Measurements from ENCODE around the gene AP2B1. TPM values are rescaled to one million over a fixed set of nuclear protein-coding genes. Genes with fewer than 3 reads are reported as not detected.

Gene AP2B1
- total RNA-seq, 2 experiments from 2014 or later = 147 to 150 TPM

DNA sequence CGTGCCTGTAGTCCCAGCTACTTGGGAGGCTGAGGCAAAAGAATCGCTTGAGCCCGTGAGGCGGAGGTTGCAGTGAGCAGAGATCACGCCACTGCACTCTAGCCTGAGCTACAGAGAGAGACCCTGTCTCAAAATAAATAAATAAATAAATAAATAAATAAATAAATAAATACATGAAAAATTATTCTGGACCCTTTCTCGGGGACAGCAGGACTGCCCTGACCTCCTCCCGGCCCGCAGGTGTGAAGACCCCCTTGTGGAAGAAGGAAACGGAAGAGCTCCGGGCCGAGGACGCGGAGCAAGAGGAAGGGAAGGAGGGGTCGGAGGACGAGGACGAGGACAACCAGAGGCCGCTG is 176.6 kb downstream of the AP2B1 start:
- no peak for DNase-seq
- H3K27me3 Mint-ChIP-seq = no peaks in the 10 kb centered on the region
- H3K4me1 Mint-ChIP-seq = peaks cover 11% of the 10 kb centered on the region
- H3K4me3 Mint-ChIP-seq = peak overlapping the region; percentile 90
- H3K9me3 Mint-ChIP-seq = no peaks in the 10 kb centered on the region
- peak overlapping the region; percentile 64 for H3K27ac Mint-ChIP-seq
- H3K36me3 Mint-ChIP-seq = no peaks in the 10 kb centered on the region

DNA sequence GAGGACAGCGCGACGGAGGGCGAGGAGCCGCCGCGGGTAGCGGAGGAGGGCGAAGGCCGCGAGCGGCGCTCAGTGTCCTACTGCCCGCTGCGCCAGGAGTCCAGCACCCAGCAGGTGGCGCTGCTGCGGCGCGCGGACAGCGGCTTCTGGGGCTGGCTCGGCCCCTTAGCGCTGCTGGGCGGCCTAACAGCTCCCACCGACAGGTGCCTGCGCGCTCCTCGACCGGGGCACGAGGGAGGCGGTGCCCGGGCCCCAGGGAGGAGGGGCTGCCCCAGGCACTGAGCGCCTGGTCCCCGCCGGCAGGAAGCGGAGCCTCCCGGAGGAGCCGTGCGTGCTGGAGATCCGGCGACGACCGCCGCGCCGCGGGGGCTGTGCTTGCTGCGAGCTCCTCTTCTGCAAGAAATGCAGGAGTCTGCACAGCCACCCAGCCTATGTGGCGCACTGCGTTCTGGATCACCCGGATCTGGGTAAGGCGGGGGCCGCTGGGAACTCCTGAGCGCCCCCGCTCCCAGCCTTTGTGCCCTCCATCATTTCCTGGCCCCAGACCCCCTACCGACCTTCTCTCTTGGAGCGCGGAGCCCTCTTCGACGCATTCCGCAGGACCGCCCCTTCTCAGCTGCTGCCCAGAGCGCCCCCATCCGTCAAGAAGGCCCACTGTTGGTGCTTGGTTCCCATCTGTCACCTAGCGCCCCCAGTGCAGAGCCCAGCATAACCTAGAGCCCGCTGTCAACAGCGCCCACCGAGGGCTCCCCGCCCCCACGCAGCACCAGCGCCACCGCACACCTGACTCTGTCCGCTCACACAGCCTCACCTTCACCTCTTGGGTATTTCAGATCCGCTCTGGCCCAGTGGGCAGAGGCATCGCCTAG is 177.2 kb downstream of the AP2B1 start:
- H3K4me3 Mint-ChIP-seq = peak overlapping the region; percentile 90
- peak overlapping the region; percentile 87 for H3K27ac Mint-ChIP-seq
- H3K27me3 Mint-ChIP-seq = no peaks in the 10 kb centered on the region
- H3K4me1 Mint-ChIP-seq = peaks cover 11% of the 10 kb centered on the region
- H3K36me3 Mint-ChIP-seq = no peaks in the 10 kb centered on the region
- no peaks in the 10 kb centered on the region for H3K9me3 Mint-ChIP-seq
- peak; percentile 94 for DNase-seq

DNA sequence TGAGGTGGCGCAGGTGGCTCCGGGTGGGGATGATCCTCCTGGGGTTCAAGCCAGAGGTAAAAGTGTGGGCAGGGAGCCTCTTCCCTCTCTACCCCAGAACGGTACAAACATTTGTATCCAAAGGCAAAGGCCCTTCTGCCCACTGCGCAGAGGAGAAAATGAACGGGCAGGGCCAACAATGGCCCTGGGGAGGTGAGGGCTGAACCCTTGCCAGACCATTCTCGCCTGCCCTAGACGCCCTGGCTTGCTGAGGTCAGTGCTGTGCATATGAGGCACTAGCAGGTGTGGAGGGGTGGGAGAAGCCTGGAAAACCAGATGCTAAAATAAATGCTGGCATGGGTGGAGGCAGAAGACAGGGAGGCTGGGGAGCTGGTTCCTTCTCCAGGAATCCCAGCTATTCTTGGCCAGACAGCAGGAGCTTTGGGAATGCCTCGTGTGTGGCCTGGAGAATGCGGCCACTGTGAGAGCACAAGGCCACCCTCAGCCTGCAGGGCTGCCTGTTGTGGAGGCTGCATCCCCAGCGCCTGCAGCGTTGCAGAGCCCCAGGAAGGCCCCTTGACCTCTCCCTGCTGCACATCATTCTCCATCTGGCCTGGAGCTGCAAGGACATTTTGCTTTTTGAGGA is 178.1 kb downstream of the AP2B1 start:
- peaks cover 11% of the 10 kb centered on the region for H3K4me1 Mint-ChIP-seq
- no peak overlapping the region for H3K27ac Mint-ChIP-seq
- H3K9me3 Mint-ChIP-seq = no peaks in the 10 kb centered on the region
- no peak for DNase-seq
- peak overlapping the region; percentile 90 for H3K4me3 Mint-ChIP-seq
- H3K27me3 Mint-ChIP-seq = no peaks in the 10 kb centered on the region
- no peaks in the 10 kb centered on the region for H3K36me3 Mint-ChIP-seq

DNA sequence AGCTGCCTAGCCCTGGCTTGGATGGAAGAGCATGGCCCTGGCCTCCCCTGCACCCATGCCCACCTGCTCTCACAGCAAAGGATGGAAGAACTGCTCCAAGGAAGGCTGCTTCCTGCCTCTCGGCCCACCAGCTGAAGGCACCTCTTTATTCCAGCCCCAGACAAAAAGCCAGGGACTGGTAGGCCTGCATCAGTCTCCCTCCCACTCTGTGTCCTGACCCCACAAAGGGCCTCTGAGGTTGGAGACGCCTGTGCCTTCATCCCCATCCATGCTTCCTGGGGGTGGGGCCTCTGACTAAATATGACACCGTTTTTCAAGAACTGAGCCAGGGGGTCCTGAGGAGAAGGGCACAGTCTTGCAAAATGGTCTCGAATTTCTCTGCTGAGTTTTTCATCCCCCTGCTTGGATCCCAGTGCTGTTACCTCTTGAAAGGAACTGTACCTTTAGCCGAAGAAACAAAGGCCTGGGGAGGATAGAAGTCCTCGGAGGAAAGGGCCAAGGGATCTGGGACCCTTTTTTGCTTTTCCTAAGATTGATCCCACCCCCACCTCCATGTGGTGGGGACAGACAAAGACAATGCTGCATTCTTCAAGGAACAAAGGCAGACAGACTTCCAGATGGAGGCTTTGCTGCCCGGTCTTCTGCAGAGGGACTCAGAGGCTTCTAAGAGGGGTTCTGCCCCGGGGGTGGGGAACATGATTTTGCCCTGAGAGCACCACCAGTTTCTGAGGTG is 178.8 kb downstream of the AP2B1 start:
- Mint-ChIP-seq H3K4me3 (no peak overlapping the region), H3K4me1 (peaks cover 11% of the 10 kb centered on the region), H3K27me3 (no peaks in the 10 kb centered on the region), H3K36me3 (no peaks in the 10 kb centered on the region), H3K9me3 (no peaks in the 10 kb centered on the region), H3K27ac (no peak overlapping the region)
- no peak for DNase-seq

DNA sequence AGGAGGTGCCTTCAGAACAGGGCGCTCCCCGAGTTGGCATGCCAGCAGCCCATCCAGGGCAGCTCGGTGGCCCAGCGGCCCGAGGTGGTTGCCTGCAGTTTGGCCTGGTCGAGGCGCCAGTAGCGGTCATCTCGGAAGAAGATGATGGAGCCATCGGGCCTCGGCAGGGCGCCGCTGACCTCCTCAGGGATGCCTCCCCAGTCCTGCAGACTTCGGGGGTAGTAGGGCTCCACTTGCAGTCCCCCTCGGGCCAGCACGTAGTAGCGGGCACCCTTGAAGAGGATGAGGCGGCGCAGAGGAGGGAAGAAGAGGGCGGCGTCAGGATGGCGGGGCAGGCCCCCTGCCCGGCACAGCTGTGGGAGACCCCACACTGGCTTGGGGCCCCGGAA is 179.4 kb downstream of the AP2B1 start:
- H3K4me3 Mint-ChIP-seq = no peak overlapping the region
- DNase-seq = no peak
- no peaks in the 10 kb centered on the region for H3K36me3 Mint-ChIP-seq
- no peaks in the 10 kb centered on the region for H3K9me3 Mint-ChIP-seq
- H3K4me1 Mint-ChIP-seq = peaks cover 11% of the 10 kb centered on the region
- no peaks in the 10 kb centered on the region for H3K27me3 Mint-ChIP-seq
- no peak overlapping the region for H3K27ac Mint-ChIP-seq

DNA sequence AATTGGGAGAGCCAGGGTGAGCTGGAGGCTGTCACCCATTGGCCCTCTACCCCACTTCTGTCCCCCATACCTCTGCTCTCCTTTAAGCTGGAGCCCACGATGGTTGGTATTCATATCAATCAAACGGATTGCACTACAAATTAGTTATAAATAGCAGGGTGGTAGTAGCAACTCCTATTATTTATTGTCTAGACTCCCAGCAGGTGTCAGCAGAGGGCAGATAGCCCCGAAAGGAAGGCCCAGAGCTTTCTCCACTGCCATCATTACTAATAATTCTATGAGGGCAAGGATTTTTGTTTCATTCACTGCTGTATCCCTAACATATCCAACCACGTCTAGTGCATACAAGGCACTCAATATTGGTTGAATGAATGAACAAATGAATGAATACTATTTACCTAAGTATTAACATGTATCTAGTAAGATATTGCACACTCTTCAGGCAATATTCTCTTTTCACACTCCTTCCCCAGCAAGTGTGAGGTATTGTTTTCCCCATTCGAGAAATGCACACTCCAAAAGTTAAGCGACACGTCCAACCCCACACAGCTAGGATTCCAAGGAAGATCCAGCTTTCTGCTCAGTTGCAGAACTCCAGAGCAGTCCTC is 179.9 kb downstream of the AP2B1 start:
- H3K27ac Mint-ChIP-seq = no peak overlapping the region
- H3K36me3 Mint-ChIP-seq = no peaks in the 10 kb centered on the region
- no peak overlapping the region for H3K4me3 Mint-ChIP-seq
- peaks cover 11% of the 10 kb centered on the region for H3K4me1 Mint-ChIP-seq
- H3K27me3 Mint-ChIP-seq = no peaks in the 10 kb centered on the region
- no peak for DNase-seq
- H3K9me3 Mint-ChIP-seq = no peaks in the 10 kb centered on the region

DNA sequence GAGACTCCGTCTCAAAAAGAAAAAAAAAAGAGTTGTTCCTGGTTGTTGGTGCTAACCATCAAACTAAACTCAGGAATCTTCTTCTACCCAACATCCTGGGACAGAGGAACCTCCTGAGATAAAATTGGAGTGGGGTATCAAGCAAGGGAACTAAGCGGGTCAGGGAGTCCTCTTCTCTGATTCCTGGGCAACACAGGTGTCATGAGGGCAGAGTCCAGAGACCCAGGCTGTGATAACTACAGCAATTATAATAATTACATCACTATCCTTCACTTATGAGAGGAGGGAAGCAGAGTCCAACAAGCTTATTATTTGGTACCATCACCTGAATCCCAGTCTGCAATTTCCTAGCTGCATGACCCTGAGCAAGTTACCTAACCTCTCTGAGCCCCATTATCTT is 181.7 kb downstream of the AP2B1 start:
- Mint-ChIP-seq H3K9me3 (no peaks in the 10 kb centered on the region), H3K27ac (no peak overlapping the region), H3K27me3 (no peaks in the 10 kb centered on the region), H3K36me3 (no peaks in the 10 kb centered on the region), H3K4me3 (no peak overlapping the region), H3K4me1 (peaks cover 10% of the 10 kb centered on the region)
- DNase-seq = no peak

DNA sequence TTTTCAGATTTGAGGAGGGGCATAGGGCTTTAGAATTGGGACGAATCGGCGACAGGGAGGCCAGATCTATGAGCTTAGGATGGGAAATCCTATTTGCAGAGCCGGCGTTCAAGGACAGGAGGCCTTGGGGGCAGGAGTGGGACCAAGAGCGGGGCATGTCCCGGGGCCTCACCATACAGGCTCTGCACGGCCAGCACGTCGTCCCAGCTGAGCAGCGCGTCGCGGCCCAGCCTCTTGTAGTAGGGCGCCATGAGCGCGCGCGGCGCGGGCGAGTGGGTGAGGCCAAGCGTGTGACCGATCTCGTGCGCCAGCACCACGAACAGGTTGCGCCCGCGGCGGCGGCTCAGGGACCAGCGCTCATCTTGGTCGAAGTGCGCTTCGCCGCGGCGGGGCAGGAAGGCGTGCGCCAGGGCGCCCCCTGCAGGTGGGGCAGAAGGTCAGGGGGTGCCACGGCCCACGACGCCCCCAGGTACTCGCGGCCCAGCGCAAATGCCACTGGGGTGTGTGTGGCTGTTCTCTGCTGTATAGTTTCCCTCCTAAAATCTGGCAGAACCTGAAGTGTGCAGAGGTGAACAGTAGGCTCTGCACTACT is 182.9 kb downstream of the AP2B1 start:
- Mint-ChIP-seq H3K27ac (no peak overlapping the region), H3K4me1 (peaks cover 5% of the 10 kb centered on the region), H3K9me3 (no peaks in the 10 kb centered on the region), H3K36me3 (no peaks in the 10 kb centered on the region), H3K4me3 (no peak overlapping the region), H3K27me3 (no peaks in the 10 kb centered on the region)
- DNase-seq = no peak

DNA sequence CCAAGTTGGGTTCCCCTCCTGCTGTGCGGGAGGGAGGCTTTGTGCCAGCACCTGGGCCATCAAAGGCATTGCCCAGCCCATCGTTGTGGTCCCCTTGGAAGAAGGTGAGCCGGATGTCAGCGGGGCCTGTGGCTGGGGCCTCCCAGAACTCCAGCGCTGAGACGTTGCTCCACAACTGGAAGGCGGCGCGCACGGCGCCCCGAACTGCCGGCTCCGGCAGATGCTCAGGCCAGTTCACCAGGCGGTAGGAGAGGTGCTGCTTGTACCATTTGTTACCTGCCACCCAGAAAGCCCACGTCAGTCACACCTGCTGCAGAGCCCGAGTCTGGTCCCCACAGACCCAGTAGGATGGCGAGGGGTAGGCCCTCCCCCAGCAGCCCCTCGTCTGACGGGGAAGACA is 186.0 kb downstream of the AP2B1 start:
- Mint-ChIP-seq H3K36me3 (peaks cover 1% of the 10 kb centered on the region), H3K27me3 (no peaks in the 10 kb centered on the region), H3K4me1 (peaks cover 2% of the 10 kb centered on the region), H3K4me3 (no peak overlapping the region), H3K9me3 (no peaks in the 10 kb centered on the region), H3K27ac (no peak overlapping the region)
- no peak for DNase-seq

DNA sequence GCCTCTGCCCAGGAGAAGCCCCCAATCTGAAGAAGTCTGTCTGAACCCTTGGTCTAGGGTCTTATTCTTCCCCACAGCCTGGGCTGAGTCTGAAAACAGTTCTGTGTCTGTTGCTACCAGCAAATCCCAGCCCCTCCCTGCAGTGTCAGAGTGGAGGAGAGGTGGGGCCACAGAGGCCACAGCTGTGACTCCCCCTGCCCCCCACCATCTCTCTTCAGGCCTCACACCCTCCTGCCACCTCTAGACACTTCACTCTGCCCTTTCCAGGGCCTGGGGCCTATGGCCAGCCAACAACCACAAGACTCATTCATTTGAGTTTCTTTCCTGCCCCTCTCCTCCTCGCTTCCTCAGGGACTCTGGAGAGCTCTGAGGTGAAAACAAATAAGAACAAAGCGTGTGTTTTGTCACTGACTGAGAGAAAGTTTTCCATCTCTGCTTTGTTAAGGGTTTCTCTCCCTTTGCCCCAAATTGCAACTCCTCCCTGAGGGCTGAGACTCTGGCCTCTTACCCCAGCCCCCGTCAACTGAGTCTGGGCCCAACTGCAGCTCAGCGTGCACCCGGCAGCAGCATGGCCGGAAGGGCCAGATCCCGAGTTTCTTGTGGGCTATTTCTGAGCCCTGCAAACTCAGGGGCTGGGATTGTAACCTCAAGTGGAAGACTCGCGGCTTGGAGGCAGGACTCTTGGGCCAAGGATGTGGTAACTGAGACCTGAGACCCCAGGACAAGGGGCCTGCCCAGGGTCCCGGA is 186.7 kb downstream of the AP2B1 start:
- H3K36me3 Mint-ChIP-seq = peaks cover 1% of the 10 kb centered on the region
- H3K4me1 Mint-ChIP-seq = peaks cover 2% of the 10 kb centered on the region
- no peak overlapping the region for H3K27ac Mint-ChIP-seq
- no peaks in the 10 kb centered on the region for H3K9me3 Mint-ChIP-seq
- H3K27me3 Mint-ChIP-seq = no peaks in the 10 kb centered on the region
- H3K4me3 Mint-ChIP-seq = no peak overlapping the region
- DNase-seq = no peak

DNA sequence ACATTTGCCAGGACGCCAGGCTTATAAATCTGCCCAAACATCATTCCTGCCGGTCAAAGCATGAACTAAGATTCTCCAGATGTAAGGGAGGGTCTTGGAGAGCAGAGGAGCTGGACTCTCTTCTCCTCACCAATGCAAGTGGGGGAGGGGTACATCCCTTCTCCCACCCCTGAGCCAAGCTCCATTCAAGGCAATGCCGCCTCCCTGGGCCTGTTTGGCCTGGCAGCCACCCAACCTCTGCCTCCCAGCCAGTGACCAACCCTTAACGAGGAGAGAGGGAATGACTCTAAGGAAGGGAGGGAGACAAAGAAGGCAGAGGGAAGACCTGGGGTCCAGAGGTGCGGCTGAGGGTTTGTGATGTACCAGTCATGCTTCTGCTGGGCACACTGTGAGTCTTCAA is 187.4 kb downstream of the AP2B1 start:
- DNase-seq = no peak
- H3K9me3 Mint-ChIP-seq = no peaks in the 10 kb centered on the region
- peaks cover 2% of the 10 kb centered on the region for H3K4me1 Mint-ChIP-seq
- no peak overlapping the region for H3K4me3 Mint-ChIP-seq
- H3K27ac Mint-ChIP-seq = no peak overlapping the region
- H3K27me3 Mint-ChIP-seq = no peaks in the 10 kb centered on the region
- H3K36me3 Mint-ChIP-seq = peaks cover 1% of the 10 kb centered on the region

DNA sequence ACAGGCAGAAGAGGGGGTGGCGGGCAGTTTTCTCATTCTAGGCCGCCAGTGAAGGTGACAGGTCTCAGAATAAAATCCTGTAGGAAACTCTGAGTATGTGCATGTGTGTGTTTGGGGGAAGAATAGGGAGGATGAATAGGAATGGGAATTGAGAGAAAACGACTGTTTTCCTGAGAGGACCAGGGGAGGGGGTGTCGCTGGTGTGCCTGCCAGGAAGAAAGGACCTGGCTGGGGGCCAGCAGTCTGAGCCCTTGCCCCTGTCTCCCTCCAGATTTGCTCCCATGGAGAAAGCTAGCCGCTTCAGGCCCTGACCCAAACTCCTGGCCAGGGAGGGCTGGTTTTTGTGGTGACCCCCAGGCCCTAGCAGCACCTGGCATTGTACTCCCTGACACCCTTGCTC is 187.9 kb downstream of the AP2B1 start:
- no peak overlapping the region for H3K4me3 Mint-ChIP-seq
- H3K9me3 Mint-ChIP-seq = no peaks in the 10 kb centered on the region
- H3K36me3 Mint-ChIP-seq = peaks cover 1% of the 10 kb centered on the region
- DNase-seq = no peak
- peaks cover 2% of the 10 kb centered on the region for H3K4me1 Mint-ChIP-seq
- H3K27ac Mint-ChIP-seq = no peak overlapping the region
- H3K27me3 Mint-ChIP-seq = no peaks in the 10 kb centered on the region

DNA sequence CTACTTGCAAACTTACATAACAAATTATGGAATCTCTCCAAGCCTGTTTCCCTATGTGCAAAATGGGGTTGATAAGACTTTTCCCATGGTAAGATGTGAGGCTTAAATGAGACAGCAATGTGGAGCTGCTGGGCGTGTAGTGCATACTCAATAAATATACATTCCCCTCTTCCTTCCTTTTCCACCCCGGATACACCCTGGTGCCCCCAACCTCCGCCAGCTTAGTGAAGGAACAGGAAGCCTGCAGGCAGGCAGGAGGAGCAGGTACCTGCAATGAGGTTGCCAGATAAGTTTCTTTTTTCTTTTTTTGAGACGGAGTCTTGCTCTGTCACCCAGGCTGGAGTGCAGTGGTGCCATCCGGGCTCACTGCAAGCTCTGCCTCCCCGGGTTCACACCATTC is 188.5 kb downstream of the AP2B1 start:
- Mint-ChIP-seq H3K27me3 (no peaks in the 10 kb centered on the region), H3K4me3 (no peak overlapping the region), H3K9me3 (no peaks in the 10 kb centered on the region), H3K27ac (no peak overlapping the region), H3K4me1 (peaks cover 2% of the 10 kb centered on the region), H3K36me3 (peaks cover 1% of the 10 kb centered on the region)
- no peak for DNase-seq
